Thyroid gland (tissue), 4 donors: ENCODE measurements around the gene DHX15.

ENCODE experiments used
- POLR2A ChIP-seq, 2 donors: fragments of 450-650 bp; IDR thresholded peaks; one replicate each; pipeline ENCODE4 v1.6.1; 2017; ENCODE audit warnings: antibody characterized with exemption in 2 of 2, mild to moderate bottlenecking in 2 of 2, moderate library complexity in 1 of 2
- TF ChIP-seq, protein P1 (sequence below), 6 experiments: fragments of 200-600 bp in 3 of 6; fragments of 450-650 bp in 3 of 6; sonication (generic) in 3 of 6; IDR thresholded peaks; one replicate each; pipeline ENCODE4 v1.5.1; 2016 to 2019; ENCODE audit warnings: antibody characterized with exemption in 6 of 6, mild to moderate bottlenecking in 2 of 6, inconsistent platforms in 1 of 6, moderate library complexity in 1 of 6

DNA sequence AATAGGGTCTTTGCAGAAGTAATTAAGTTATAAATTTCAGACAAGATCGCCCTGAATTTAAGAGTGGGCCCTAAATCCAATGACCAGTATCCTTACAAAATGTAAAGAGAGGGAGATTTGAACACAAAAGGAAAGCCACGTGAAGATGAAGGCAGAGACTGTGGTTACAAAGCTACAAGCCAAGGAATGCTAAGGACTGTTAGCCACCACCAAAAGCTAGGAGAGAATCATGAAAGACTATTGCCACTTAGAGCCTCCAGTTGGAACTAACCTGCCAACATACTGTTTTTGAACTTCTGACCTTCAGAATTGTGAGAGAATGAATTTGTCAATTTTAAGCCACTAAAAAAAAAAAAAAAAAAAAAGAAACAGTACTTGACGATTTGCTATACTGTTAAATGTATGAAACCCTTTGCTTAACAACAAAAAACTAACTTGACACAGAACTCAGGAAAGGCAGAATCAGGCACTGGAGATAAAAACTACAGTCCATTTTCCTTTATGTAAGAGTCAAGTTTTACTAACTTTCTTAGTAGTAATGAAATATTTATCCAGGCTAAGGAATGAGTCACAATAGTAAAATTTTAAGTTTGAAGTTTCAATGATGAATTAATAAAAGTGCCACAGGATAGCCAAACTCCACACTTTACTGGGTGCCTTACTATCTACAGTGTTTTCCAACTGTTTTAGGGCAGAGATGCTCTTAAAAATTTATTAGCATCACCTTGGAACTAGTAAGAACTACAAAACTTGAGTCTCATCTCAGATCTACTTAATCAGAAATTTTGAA lies 25.1 kb downstream of the DHX15 start:
- TF ChIP-seq, protein P1, sequence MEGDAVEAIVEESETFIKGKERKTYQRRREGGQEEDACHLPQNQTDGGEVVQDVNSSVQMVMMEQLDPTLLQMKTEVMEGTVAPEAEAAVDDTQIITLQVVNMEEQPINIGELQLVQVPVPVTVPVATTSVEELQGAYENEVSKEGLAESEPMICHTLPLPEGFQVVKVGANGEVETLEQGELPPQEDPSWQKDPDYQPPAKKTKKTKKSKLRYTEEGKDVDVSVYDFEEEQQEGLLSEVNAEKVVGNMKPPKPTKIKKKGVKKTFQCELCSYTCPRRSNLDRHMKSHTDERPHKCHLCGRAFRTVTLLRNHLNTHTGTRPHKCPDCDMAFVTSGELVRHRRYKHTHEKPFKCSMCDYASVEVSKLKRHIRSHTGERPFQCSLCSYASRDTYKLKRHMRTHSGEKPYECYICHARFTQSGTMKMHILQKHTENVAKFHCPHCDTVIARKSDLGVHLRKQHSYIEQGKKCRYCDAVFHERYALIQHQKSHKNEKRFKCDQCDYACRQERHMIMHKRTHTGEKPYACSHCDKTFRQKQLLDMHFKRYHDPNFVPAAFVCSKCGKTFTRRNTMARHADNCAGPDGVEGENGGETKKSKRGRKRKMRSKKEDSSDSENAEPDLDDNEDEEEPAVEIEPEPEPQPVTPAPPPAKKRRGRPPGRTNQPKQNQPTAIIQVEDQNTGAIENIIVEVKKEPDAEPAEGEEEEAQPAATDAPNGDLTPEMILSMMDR (IDR thresholded peaks at IDR 0.05) = no peak
- TF ChIP-seq POLR2A (IDR thresholded peaks at IDR 0.05) = no peak
